HCT116 (cell line): ENCODE measurements around the gene KRT17. TPM values are rescaled to one million over a fixed set of nuclear protein-coding genes. Genes with fewer than 3 reads are reported as not detected.

ENCODE experiments used
- ATAC-seq: fragments of 200-7000 bp; cut with Tn5 transposase; 2 replicates; pipeline ENCODE4 v1.9.1; 2020; ENCODE audit warnings: mild to moderate bottlenecking, moderate library complexity
- BruUV-seq: library from RNA; stranded (reverse); fragments of 400-500 nt; replicated peaks from 2 replicates; lab custom pipeline; 2021; lab: Mats Ljungman, UMichigan
- CTCF ChIA-PET: fragments of 300-600 bp; sonication (Branson Sonifier 250); formaldehyde crosslinking; loops from one replicate; lab custom pipeline; 2021; ENCODE audit warnings: antibody characterized with exemption; lab: Charles Lee
- POLR2A ChIA-PET: fragments of 300-600, 350-600 bp; sonication (Branson Sonifier 250); formaldehyde crosslinking; loops from one replicate; lab custom pipeline; 2021; ENCODE audit warnings: antibody characterized with exemption; lab: Charles Lee
- RAD21 ChIA-PET, 2 experiments: fragments of 300-600 bp; sonication (Branson Sonifier 250); formaldehyde crosslinking; loops; one replicate each; lab custom pipeline; 2023; ENCODE audit warnings: low total read pairs in 2 of 2; ENCODE audit not compliant: uncharacterized antibody in 2 of 2, unreplicated experiment in 2 of 2, low non-redundant PET in 1 of 2; lab: Charles Lee
- DNase-seq: peaks from one replicate; pipeline ENCODE4 v3.0.0-alpha.2; 2010; ENCODE audit warnings: low read depth, low spot score
- H2AFZ ChIP-seq: fragments of 200-600 bp; shearing (Covaris generic), sonication (generic); 2 replicates; pipeline ENCODE4 v1.6.1; 2017; ENCODE audit warnings: low read depth, mixed run types, mixed read lengths, antibody characterized with exemption, low read length; ENCODE audit not compliant: poor library complexity, severe bottlenecking
- H3K27ac ChIP-seq: 2 replicates; pipeline ENCODE4 v1.5.1; 2012; ENCODE audit warnings: low read depth, low read length
- H3K27me3 ChIP-seq: fragments of 200-600 bp; sonication (generic); 2 replicates; pipeline ENCODE4 v1.6.1; 2016; ENCODE audit warnings: mixed run types, low read length, mixed read lengths; ENCODE audit not compliant: insufficient read depth
- H3K36me3 ChIP-seq, 2 experiments: fragments of 200-500 bp in 1 of 2; fragments of 200-600 bp in 1 of 2; sonication (Bioruptor generic) in 1 of 2; sonication (generic) in 1 of 2; 2 replicates each; pipeline versions ENCODE4 v1.5.1 to v1.6.1; 2014 to 2016; ENCODE audit warnings: low read length in 2 of 2, inconsistent platforms in 1 of 2, mixed read lengths in 1 of 2, mixed run types in 1 of 2; ENCODE audit not compliant: insufficient read depth in 2 of 2, control insufficient read depth in 1 of 2
- H3K4me1 ChIP-seq, 2 experiments: fragments of 200-600 bp in 1 of 2; sonication (generic) in 1 of 2; 2 replicates each; pipeline versions ENCODE4 v1.5.1 to v1.6.1; 2012 to 2017; ENCODE audit warnings: low read length in 2 of 2, inconsistent platforms in 1 of 2, mild to moderate bottlenecking in 1 of 2, mixed read lengths in 1 of 2, mixed run types in 1 of 2, moderate library complexity in 1 of 2; ENCODE audit not compliant: insufficient read depth in 2 of 2, control insufficient read depth in 1 of 2
- H3K4me2 ChIP-seq: fragments of 200-600 bp; sonication (generic); 2 replicates; pipeline ENCODE4 v1.6.1; 2017; ENCODE audit warnings: mixed run types, low read length, mixed read lengths
- H3K4me3 ChIP-seq, 2 experiments: fragments of 200-600 bp in 1 of 2; sonication (generic) in 1 of 2; replicated peaks in 1 of 2; 2 replicates each; pipeline ENCODE4 v1.5.1; 2011 to 2016; ENCODE audit warnings: low read length in 2 of 2, control low read depth in 1 of 2, low read depth in 1 of 2, mild to moderate bottlenecking in 1 of 2, mixed read lengths in 1 of 2, mixed run types in 1 of 2
- H3K79me2 ChIP-seq: fragments of 200-600 bp; sonication (generic); 2 replicates; pipeline ENCODE4 v1.6.1; 2017; ENCODE audit warnings: mild to moderate bottlenecking, mixed run types, low read length, moderate library complexity, mixed read lengths; ENCODE audit not compliant: insufficient read depth
- H3K9ac ChIP-seq: fragments of 200-600 bp; sonication (generic); 2 replicates; pipeline ENCODE4 v1.6.1; 2016; ENCODE audit warnings: low read length, mixed read lengths
- H3K9me2 ChIP-seq: fragments of 200-600 bp; sonication (generic), shearing (Covaris generic); 2 replicates; pipeline ENCODE4 v1.6.1; 2017; ENCODE audit warnings: mixed run types, mild to moderate bottlenecking, moderate library complexity; ENCODE audit not compliant: insufficient read depth
- H3K9me3 ChIP-seq, 2 experiments: fragments of 200-500 bp in 1 of 2; fragments of 200-600 bp in 1 of 2; sonication (Bioruptor generic) in 1 of 2; sonication (generic) in 1 of 2; 2 replicates each; pipeline ENCODE4 v1.6.1; 2014 to 2017; ENCODE audit warnings: low read length in 2 of 2, mixed read lengths in 2 of 2, inconsistent platforms in 1 of 2, low read depth in 1 of 2, mild to moderate bottlenecking in 1 of 2, mixed run types in 1 of 2, moderate library complexity in 1 of 2; ENCODE audit not compliant: control insufficient read depth in 1 of 2, insufficient read depth in 1 of 2
- H4K20me1 ChIP-seq: fragments of 200-600 bp; sonication (generic), shearing (Covaris generic); 2 replicates; pipeline ENCODE4 v1.6.1; 2017; ENCODE audit warnings: mixed run types, mild to moderate bottlenecking, moderate library complexity; ENCODE audit not compliant: insufficient read depth
- CEBPB ChIP-seq: IDR thresholded peaks from 2 replicates; pipeline ENCODE4 v1.6.1; 2012; ENCODE audit warnings: low read depth
- EGR1 ChIP-seq: IDR thresholded peaks from 2 replicates; pipeline ENCODE4 v1.6.1; 2012; ENCODE audit warnings: low read depth
- EZH2 ChIP-seq: fragments of 200-600 bp; sonication (generic); IDR thresholded peaks from 2 replicates; pipeline ENCODE4 v1.6.1; 2017; ENCODE audit warnings: antibody characterized with exemption, mixed run types
- EZH2phosphoT487 ChIP-seq: fragments of 200-600 bp; IDR thresholded peaks from 2 replicates; pipeline ENCODE4 v1.6.1; 2018; ENCODE audit warnings: antibody characterized with exemption, borderline replicate concordance
- FOSL1 ChIP-seq: IDR thresholded peaks from 2 replicates; pipeline ENCODE4 v1.6.1; 2012; ENCODE audit warnings: low read depth
- JUND ChIP-seq: IDR thresholded peaks from 2 replicates; pipeline ENCODE4 v1.6.1; 2012
- POLR2A ChIP-seq: IDR thresholded peaks from 2 replicates; pipeline ENCODE4 v1.7.0; 2011; ENCODE audit warnings: borderline replicate concordance; ENCODE audit not compliant: insufficient read depth, insufficient read length; ENCODE audit errors: extremely low read depth
- POLR2AphosphoS5 ChIP-seq: IDR thresholded peaks from 2 replicates; pipeline ENCODE4 v1.6.1; 2011; ENCODE audit warnings: mild to moderate bottlenecking, low read depth, low read length, moderate library complexity
- RAD21 ChIP-seq: IDR thresholded peaks from 2 replicates; pipeline ENCODE4 v1.6.1; 2012; ENCODE audit warnings: low read depth, mild to moderate bottlenecking
- REST ChIP-seq: IDR thresholded peaks from 2 replicates; pipeline ENCODE4 v1.6.1; 2012; ENCODE audit warnings: low read depth
- SIN3A ChIP-seq: IDR thresholded peaks from 2 replicates; pipeline ENCODE4 v1.6.1; 2012; ENCODE audit warnings: low read depth
- SP1 ChIP-seq: IDR thresholded peaks from 2 replicates; pipeline ENCODE4 v1.6.1; 2012; ENCODE audit warnings: low read depth
- TCF7L2 ChIP-seq: IDR thresholded peaks from 2 replicates; pipeline ENCODE4 v1.7.0; 2011; ENCODE audit warnings: borderline replicate concordance, inconsistent platforms; ENCODE audit not compliant: insufficient read depth, insufficient read length; ENCODE audit errors: extremely low read depth
- YY1 ChIP-seq: IDR thresholded peaks from 2 replicates; pipeline ENCODE4 v1.6.1; 2011; ENCODE audit warnings: low read length, low read depth, moderate library complexity, mild to moderate bottlenecking; ENCODE audit not compliant: insufficient replicate concordance; ENCODE audit errors: extremely low read depth
- ZFX ChIP-seq: fragments of 450-650 bp; IDR thresholded peaks from 2 replicates; pipeline ENCODE4 v1.6.1; 2017
- intact Hi-C: fragments of 100-400 bp; cut with micrococcal nuclease; formaldehyde crosslinking; loops from 2 replicates; pipeline ENCODE4 v1.10.0; 2022
- total RNA-seq: library from RNA; stranded (reverse); gene quantifications from one replicate; pipeline ENCODE4 v1.2.1, GENCODE V29; 2021; ENCODE audit not compliant: unreplicated experiment
- TF ChIP-seq, protein P1 (sequence below), 3 experiments: fragments of 200-600 bp in 1 of 3; sonication (generic) in 1 of 3; IDR thresholded peaks in 2 of 3; conservative IDR thresholded peaks in 1 of 3; 2 replicates each; pipeline ENCODE4 v1.5.1; 2012 to 2017; ENCODE audit warnings: low read depth in 2 of 3, low read length in 2 of 3, antibody characterized with exemption in 1 of 3, borderline replicate concordance in 1 of 3, control low read depth in 1 of 3, mild to moderate bottlenecking in 1 of 3, mixed read lengths in 1 of 3, mixed run types in 1 of 3, moderate library complexity in 1 of 3; ENCODE audit not compliant: insufficient read depth in 1 of 3
- TF ChIP-seq, protein P2 (sequence below): IDR thresholded peaks from 2 replicates; pipeline ENCODE4 v1.6.1; 2012
- TF ChIP-seq, protein P3 (sequence below): IDR thresholded peaks from 2 replicates; pipeline ENCODE4 v1.6.1; 2012

KRT17 gene
- total RNA-seq, 1 experiment from 2014 or later = not detected

GRCh38 chr17:41602524-41602923 is 21.9 kb downstream of the KRT17 start:
- BruUV-seq = no TSS peak

More at GRCh38 chr17:41602524-41602923, 21.9 kb downstream of the KRT17 start:
- Histone ChIP-seq H3K4me3 (no peak overlapping the region), H3K4me2 (no peak overlapping the region), H3K9ac (no peak overlapping the region), H3K27me3 (no peaks in the 10 kb centered on the region), H4K20me1 (no peaks in the 10 kb centered on the region), H3K9me3 (no peaks in the 10 kb centered on the region; a peak in 1 of 4 replicates), H3K4me1 (no peaks in the 10 kb centered on the region), H3K36me3 (no peaks in the 10 kb centered on the region), H3K9me2 (no peaks in the 10 kb centered on the region), H3K79me2 (no peaks in the 10 kb centered on the region), H2AFZ (no peak overlapping the region), H3K27ac (no peak overlapping the region)
- intact Hi-C loops = no loop called here
- CTCF ChIA-PET = interaction anchor here (1.5 kb wide), 1 partner anchor 10 kb away, joined by 4 read pairs; no protein-coding TSS in a partner anchor
- DNase-seq = no peak
- TF ChIP-seq SP1 = no peak
- TF ChIP-seq CEBPB = no peak
- no peak for TF ChIP-seq POLR2A
- TF ChIP-seq, protein P1, sequence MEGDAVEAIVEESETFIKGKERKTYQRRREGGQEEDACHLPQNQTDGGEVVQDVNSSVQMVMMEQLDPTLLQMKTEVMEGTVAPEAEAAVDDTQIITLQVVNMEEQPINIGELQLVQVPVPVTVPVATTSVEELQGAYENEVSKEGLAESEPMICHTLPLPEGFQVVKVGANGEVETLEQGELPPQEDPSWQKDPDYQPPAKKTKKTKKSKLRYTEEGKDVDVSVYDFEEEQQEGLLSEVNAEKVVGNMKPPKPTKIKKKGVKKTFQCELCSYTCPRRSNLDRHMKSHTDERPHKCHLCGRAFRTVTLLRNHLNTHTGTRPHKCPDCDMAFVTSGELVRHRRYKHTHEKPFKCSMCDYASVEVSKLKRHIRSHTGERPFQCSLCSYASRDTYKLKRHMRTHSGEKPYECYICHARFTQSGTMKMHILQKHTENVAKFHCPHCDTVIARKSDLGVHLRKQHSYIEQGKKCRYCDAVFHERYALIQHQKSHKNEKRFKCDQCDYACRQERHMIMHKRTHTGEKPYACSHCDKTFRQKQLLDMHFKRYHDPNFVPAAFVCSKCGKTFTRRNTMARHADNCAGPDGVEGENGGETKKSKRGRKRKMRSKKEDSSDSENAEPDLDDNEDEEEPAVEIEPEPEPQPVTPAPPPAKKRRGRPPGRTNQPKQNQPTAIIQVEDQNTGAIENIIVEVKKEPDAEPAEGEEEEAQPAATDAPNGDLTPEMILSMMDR (IDR thresholded peaks at IDR 0.05 in 2 of 3, conservative IDR thresholded peaks at IDR 0.05 in 1 of 3; ENCODE audit: borderline replicate concordance in 1 of 3, insufficient read depth in 1 of 3, low read depth in 2 of 3, low read length in 2 of 3) = no peak
- TF ChIP-seq JUND = no peak
- no peak for TF ChIP-seq FOSL1
- TF ChIP-seq EZH2phosphoT487 = no peak
- TF ChIP-seq ZFX = no peak
- no peak for TF ChIP-seq SIN3A
- TF ChIP-seq YY1 = no peak
- no peak for TF ChIP-seq EGR1
- TF ChIP-seq RAD21 = no peak
- no peak for TF ChIP-seq POLR2AphosphoS5
- no peak for TF ChIP-seq EZH2
- no peak for TF ChIP-seq REST
- TF ChIP-seq, protein P2, sequence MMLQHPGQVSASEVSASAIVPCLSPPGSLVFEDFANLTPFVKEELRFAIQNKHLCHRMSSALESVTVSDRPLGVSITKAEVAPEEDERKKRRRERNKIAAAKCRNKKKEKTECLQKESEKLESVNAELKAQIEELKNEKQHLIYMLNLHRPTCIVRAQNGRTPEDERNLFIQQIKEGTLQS = no peak
- TF ChIP-seq TCF7L2 = no peak
- TF ChIP-seq, protein P3, sequence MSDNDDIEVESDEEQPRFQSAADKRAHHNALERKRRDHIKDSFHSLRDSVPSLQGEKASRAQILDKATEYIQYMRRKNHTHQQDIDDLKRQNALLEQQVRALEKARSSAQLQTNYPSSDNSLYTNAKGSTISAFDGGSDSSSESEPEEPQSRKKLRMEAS = no peak
- POLR2A ChIA-PET = interaction anchor here (0.5 kb wide), 1 partner anchor 41 kb away, joined by 3 read pairs; no protein-coding TSS in a partner anchor
- no peak for ATAC-seq
- RAD21 ChIA-PET = no interaction called here
